NCI-H1694 (cell line): ENCODE data around the gene GDF11.

Experiments used
- DNase-seq: peaks from one replicate; lab custom pipeline; 2025; lab: John Stamatoyannopoulos, UW

Gene GDF11

DNA sequence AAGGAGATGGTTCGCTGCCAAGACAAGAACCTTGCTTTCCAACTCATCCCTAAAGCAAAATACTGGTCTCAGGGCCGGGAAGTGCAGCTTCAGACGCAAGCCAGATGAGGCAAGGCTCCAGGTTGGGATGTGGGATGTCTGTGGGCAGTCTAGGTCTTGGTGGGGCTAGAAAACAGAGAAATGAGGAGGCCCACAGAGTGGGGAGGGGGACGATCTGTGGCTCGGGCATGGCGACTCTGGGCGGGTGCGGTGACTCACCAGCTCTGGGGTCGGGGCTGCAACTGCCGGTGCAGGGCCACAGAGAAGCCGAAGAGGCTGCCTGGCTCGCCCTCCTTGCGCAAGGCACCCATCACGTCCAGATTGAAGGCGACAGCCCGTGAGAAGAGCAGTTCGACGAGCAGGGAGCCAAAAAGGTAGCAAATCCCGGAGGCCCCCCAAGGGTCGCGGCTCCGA is 35.7 kb upstream of the GDF11 start:
- DNase-seq = no peak

DNA sequence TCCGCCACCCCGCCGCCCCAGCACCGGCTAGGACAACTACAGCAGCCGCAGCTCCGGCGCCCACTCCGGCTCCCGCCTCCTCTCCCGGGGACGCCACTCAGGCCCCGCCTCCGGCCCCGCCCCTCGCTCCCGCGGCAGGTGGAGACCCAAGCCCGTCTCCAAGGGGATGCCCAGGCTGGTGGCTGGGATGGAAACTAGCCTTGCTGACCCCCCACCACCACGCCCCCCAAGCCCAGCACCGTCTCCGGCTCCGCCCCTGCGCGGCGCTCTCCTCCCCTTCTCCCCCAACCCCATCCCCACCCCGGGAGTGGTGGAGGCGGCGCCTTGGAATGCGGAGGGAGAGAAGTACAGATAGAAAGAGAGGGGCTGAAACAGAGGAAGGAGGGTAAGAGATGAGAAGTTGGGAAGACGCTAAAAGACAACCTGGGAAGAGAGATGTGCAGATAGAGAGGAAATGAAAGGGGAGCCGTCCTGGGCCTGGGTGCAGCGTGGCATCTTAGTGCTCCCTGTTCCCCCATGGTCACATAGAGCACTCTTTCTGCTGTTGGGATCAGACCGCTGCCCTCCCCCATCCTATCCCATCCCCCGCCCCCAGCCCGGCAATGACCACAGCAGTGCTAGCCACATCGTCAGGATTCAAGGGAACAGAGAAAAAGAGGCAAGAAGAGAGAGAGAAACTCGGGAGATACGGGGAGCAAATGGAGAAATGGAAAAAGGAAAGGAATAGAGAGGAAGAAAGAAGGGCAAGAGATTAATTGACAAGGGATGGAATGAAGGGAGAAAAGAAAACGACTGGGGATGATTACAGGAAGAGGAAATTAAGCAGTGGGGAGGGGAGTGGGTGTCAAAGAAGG is 34.9 kb upstream of the GDF11 start, which contains the start of gene ITGA7:
ITGA7 (minus strand) TSS at position 64 of the 854 bp plus-strand sequence. CDS start 222 bp downstream, outside the sequence.
- peak; percentile 17 for DNase-seq

DNA sequence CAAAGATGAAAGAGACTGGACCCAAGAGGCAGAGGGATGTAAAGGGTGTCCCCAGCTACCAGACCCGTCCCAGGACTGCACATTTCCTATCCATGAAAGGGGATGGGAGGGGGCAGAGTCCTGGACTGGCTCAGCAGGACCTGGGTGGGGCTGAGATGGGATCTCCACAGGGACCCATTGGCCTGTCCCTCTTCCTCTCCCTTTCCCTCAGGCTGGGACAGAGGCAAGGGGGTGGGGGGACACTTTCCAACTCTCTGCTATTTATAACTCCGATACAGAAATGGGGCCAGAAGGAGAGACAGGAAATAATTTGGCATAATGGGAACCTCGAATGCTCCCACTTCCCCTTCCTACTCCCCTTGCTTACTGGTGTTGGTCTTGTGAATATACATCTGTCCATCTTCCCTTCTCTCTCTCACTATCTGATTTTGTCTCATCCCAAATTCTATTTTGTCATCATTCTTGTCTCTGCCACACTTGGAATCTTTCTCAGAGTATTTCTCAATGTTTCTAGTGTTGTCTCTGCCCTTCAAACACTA is 34.2 kb upstream of the GDF11 start:
- no peak for DNase-seq

DNA sequence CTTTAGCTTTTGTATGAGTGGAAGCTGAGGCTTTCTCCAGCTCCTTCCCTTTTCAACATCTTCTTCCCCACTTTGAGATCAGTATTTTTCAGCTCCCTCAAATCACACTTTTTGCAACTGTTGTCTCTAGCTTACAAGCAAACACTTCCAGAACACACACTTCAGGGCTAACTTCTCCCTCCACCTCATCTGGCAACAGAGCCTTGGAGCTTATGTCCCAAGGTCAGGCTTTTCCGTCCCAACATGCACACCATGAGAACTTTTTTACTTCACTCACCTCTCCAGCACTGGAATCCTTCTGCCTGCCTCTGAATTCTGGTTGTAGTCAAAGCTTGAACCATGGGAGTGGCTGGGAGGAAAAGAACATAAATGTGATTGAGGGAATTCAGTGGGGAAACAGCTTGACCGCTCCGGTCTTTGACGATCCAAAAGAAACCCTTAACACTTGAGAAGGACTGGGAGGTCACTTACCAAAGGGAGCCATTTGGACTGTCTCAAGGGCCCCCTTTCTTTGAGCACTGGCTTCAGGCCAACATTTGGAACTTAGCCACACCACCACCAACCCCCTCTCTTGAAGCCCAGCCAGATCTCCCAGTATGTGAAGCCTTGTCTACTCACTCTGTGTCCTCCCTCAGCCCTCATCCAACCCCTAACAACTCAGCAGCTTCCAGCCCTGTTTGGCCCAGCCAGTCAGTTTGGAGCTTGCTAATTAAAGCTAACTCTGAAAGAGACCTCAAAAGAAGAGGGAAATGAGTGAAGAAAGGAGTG is 31.0 kb upstream of the GDF11 start:
- no peak for DNase-seq

DNA sequence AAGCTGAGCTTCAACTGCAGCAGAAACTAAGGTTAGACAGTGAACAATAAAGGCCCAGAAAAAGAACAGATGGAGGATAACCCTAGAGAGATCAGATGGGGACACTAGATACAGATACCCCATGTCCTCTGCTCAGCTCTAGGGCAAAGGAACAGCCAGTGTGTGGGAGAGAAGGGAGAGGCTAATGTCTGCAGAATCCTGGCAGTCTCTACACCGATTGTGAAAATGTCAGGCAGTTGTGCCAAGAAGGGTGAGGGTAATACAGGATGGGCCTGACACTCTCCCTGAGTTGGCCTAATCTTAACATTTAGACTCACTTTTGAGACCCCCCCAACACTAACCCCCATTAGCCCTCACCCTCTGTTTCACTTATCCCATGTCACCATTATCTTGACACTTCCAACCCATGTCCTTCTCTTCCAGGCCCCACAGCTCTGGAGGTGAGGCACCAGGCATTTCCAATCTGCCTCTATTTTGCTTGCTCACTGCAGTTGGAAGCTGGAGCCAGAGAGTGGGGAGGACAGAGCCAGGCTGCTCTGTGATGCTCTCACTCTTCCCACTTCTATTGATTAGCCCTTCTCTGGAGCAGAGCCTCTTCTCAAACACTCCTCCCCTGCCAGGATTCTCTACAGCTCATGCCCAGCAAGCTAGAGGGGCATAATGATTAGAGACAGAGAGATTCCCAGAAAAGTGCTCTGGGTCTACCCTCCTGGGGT is 30.1 kb upstream of the GDF11 start:
- DNase-seq = no peak

DNA sequence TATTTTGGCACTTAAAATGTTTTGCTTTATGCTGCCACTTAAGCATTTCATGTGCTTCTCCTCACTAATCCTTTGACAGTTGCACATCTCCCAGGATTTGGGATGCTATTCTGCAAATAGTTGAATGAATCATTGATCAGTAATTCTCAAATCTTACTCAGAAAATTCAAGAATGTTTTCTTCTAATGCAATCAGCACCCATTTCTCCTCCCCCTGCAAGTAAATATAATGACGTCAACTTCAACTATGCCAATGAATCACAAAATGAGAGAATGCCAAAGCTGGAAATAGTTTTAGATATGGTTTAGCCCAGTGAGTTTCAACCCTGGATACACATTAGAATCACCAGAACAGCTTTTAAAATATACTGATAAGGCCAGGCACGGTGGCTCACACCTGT is 29.2 kb upstream of the GDF11 start:
- DNase-seq = no peak

DNA sequence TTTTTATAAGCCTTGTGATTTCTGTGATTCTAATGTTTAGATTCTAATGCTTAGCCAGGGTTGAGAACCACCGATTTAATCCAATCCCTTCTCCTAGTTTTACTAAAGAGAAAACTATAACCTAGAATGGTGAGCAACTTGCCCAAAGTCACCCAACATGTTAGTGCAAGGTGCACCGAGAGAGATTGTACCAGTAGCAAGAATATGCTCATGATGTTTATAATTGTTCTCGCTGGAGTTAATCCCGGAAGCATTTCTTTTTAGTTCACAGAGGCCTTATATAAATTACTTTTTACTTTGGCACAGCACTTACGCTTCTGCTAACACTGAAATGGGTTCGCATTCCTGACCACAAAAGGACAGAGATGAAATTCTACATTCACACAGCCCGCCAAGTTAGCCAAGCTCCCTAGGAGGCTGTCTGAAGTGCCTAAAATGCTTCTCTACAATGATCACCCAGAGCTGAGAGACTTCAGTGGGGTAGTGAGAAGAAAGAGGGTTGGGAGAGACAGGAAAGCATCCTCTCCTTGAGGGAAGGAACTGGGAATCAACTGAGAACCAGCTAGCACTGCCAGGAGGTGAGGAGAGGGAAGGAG is 27.7 kb upstream of the GDF11 start:
- DNase-seq = no peak

DNA sequence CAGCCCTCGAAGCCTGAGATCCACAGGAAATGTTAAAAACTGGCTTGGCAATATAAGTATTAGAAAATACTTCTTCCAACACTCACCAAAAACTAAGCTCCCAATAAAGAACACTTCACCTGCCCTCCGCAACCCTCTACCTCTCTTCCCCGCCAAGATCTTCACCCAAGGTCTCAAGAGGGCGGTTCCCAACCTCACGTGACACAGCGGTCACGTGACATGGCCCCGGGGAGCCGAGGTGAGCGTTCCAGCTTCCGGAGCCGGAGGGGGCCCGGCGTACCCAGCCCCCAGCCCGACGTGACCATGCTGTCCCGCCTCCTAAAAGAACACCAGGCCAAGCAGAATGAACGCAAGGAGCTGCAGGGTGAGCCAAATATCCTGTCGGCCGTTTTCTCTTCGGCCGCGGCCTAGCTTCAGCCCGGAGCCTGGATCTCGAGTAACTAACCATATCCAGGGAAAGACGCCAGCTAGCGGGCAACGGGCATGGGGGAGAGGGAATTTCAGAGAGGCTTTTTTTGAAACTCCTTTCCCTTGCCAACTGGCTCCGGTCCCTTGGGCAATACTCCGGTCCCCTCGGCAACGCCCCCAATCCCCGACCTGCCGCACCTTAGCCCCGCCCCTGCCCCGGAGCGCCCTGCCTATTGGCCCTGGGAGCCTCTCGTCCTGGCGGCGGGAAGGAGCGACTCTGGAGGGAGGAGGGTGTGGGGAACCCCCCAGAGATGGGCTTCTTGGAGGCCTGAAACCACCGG is 26.9 kb upstream of the GDF11 start, which contains the start of gene BLOC1S1:
BLOC1S1 (plus strand) TSS at position 214 of the 749 bp plus-strand sequence; CDS start at position 220, 6 bp downstream.
- DNase-seq = peak; percentile 82

DNA sequence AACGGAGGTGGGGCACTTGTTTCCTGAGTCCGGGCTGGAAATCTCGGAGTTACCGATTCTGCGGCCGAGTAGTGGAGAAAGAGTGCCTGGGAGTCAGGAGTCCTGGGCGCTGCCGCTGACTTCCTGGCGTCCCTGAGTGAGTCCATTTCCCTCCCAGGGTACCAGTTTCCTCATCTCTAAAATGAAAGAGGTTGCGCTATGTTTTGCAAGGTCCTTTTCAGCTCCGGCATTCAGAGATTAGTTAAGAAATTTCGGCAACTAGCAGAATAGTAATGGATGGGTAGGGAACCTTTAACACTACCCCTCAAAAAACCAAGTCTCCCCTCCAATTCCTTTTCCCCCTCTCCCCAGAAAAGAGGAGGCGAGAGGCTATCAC is 26.4 kb upstream of the GDF11 start:
- DNase-seq = no peak

DNA sequence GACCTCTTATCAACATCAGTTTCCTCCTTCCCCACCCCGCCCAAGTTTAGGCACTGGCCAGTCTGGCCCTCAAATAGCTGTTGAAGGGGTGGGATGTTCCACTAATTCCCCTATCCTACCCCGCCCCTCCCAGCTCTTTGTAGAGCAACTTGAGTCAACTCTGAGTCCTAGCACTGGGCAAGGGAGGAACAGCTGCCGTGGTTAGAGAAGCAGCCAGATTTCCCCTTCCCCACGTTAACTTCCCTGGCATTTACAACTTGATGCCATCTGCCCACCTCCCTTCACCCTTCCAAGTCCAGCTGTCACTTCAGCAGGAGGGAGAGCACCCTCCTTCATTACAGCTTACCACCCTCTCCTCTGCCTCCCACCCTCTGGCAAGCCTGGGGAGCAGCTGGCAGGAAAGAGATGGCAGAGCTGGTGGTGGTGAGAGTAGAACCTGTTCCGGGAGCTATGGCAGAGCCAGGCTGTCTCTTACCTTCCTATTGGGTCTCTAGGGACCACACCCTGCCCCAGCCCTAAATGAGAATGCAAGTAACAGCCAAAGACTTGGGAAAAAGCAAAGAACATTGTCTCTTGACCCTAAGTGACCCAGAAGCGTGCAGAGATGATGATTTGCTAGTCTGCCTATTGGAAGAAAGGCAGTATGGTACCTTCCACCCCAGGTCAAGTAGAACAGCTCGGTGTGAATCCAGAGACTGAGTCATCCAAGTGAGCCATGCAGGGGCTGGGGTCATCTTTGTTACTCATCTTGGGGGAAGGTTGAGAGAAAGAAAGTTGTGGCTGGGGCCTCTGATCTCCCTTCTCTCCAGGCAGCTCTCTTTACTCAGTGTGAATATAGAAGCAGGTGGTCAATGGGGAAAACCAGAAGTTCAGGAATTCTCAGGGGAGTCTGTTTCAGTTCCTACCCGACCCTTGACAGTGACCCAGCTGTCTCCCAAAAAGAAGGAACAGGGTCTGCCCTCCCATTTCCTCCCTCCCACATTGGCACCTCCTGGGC is 25.6 kb upstream of the GDF11 start:
- peak; percentile 96 for DNase-seq

DNA sequence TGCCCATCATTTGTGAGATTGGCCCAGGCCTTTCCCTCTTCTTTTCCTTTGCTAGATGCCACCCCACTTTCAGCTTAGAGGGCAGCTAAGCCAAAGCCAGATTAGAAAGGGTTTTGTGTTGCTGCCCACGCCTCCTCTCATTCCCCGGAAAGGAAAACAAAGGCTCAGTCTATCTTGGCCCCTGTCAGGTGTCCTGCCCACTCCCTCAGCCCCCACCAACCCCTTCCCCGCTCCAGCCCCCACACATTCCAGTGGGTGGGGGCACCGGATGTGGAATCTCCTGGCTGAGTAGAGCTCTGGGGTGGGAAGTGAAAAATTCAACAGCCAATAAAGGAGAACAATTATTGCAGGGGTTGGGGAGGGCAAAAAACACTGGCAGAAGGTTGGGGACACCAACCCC is 24.9 kb upstream of the GDF11 start:
- peak; percentile 33 for DNase-seq

DNA sequence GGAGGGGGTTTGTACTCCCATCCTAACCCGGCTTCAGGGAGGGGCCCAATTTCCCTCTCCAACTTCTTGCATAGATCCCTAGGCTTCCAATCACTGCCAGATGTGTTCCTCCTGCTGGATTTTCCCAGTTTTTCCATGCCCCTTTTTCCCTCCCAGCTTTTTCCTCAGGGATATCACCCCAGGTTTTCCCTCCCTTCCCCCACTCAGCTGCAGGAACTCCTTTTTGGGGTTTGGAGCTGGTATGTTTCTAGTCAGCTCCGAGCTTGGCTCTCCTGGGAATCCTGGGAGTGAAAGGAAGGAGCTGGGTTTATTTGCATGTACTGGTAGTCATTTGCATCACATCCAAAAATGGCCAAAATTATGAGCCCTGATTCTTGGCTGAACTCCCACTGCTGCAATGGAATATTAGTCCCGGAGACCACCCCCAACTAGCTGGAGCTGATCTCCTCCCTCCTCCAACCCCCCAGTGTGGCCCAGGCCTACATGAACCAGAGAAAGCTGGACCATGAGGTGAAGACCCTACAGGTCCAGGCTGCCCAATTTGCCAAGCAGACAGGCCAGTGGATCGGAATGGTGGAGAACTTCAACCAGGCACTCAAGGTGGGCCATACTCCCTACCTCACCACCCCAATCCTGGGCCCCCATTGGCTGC is 24.2 kb upstream of the GDF11 start:
- no peak for DNase-seq

DNA sequence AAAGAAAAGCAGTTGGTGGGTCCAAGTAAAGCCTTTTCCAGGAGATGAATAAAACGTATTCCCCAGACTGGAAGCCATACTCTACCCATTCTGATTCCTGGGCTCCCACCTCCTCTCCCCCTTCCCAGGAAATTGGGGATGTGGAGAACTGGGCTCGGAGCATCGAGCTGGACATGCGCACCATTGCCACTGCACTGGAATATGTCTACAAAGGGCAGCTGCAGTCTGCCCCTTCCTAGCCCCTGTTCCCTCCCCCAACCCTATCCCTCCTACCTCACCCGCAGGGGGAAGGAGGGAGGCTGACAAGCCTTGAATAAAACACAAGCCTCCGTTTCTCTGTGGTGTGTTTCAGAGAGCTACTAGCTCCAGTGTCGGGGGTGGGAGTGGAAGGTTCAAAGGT is 23.6 kb upstream of the GDF11 start:
- DNase-seq = no peak

DNA sequence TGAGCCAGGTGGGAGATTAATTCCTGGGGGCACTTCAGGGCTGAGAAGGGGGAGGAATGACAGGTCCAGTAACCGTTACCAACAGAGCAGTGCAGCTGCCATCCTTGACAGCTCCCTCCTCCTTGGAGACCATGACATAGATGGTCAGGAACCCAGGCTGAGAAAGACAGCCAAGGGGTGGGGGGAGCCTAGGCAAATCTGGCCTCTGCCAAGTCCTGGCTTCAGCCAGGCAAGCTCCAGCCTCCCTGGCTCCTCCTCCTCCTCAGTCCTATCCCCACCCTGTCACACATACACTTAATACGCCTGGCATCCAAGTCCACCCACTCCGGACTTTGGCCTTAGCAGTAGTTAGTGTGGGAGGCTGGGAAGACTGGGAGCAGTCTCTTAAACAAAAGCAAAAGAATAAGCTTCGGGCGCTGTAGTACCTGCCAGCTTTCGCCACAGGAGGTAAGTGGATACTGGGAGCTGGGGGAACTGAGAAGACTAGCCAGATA is 22.8 kb upstream of the GDF11 start, which contains the start of gene RDH5:
RDH5 (plus strand) TSS at position 323 of the 494 bp plus-strand sequence. CDS start 792 bp downstream, outside the sequence.
- DNase-seq = no peak

DNA sequence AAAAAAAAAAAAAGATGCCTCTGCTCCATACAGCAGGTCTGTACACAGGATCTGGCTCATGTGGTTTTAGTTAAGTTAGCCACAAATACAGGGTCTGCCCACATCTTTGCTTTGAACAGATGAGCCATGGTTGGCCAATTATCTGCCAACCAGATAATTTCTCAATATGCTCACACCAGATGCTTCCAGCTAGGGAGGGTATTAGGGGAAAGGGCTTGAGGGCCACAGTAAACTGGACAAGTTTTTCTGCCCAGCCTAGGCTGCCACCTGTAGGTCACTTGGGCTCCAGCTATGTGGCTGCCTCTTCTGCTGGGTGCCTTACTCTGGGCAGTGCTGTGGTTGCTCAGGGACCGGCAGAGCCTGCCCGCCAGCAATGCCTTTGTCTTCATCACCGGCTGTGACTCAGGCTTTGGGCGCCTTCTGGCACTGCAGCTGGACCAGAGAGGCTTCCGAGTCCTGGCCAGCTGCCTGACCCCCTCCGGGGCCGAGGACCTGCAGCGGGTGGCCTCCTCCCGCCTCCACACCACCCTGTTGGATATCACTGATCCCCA is 22.0 kb upstream of the GDF11 start:
- peak; percentile 88 for DNase-seq

DNA sequence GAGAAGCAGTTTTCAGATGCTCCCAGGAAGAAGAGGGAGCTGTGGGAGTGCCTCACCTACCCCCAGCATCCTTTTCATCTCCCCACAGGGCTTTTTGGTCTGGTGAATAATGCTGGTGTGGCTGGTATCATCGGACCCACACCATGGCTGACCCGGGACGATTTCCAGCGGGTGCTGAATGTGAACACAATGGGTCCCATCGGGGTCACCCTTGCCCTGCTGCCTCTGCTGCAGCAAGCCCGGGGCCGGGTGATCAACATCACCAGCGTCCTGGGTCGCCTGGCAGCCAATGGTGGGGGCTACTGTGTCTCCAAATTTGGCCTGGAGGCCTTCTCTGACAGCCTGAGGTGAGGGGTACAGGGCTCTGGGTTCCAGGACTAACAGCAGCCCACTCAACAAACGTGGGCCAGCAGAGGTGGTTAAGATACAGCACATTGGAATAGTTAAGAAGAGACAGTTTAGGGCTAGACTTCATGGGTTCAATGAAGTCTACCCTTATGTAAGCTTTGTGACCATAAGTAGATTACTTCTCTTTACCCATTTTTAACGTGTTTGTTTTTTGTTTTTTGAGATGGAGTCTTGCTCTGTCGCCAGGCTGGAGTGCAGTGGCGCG is 21.2 kb upstream of the GDF11 start:
- no peak for DNase-seq

DNA sequence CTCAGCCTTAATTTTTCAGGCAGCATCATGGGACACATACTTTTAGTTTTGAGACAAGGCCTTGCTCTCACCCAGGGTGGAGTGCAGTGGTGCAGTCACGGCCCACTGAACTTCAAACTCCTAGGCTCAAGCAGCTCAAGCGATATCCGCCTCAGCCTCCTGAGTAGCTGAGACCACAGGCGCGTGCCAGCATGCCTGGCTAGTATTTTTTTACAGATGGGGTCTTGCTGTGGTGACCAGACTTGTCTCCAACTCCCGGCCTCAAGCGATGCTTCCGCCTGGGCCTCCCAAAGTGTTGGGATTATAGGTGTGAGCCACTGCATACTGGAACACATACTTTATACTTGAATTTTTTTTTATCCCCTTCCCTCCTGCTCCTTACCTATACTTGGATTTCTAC is 20.0 kb upstream of the GDF11 start:
- no peak for DNase-seq
